Motor neuron (in vitro differentiated cells): Measurements from ENCODE around the gene ST7. TPM values are rescaled to one million over a fixed set of nuclear protein-coding genes. Genes with fewer than 3 reads are reported as not detected.
A peak's percentile ranks its signal among the peaks of the same experiment; 100 is the strongest.

Source experiments
- ATAC-seq, 8 experiments: fragments of 200-7000 bp; cut with Tn5 transposase; replicated peaks in 6 of 8; 2 replicates each; pipeline ENCODE4 v1.8.0; 2021; ENCODE audit warnings: mild to moderate bottlenecking in 8 of 8, moderate library complexity in 8 of 8
- H3K27ac ChIP-seq, 2 donors: fragments of 250-450 bp; sonication (Bioruptor Pico); 2 replicates each; pipeline ENCODE4 v1.9.0; 2021; ENCODE audit warnings: antibody characterized with exemption in 2 of 2, mild to moderate bottlenecking in 2 of 2, moderate library complexity in 1 of 2
- H3K4me1 ChIP-seq, 2 donors: fragments of 250-450 bp; sonication (Bioruptor Pico); replicated peaks in 1 of 2; 2 replicates each; pipeline ENCODE4 v1.6.1; 2021; ENCODE audit warnings: antibody characterized with exemption in 2 of 2, mild to moderate bottlenecking in 2 of 2, moderate library complexity in 1 of 2
- H3K4me3 ChIP-seq, 5 donors: fragments of 250-450 bp; sonication (Bioruptor Pico); 2 replicates each; pipeline ENCODE4 v1.9.0; 2021; ENCODE audit warnings: antibody characterized with exemption in 5 of 5, mild to moderate bottlenecking in 5 of 5, moderate library complexity in 4 of 5
- WGBS, 10 experiments: fragments of 450-650 bp; shearing (Covaris generic); methylation state at CpG; one replicate each; pipeline ENCODE4 v1.0.0; 2022; 5-methylcytosine and 5-hydroxymethylcytosine counted together
- in situ Hi-C, 9 experiments: fragments of 400-800 bp; cut with MboI; loops; one replicate each; pipeline ENCODE4 v1.15.0; 2021; ENCODE audit warnings: low sequenced_read_pairs in 9 of 9, low pct_unique_long_range_greater_than_20kb in 2 of 9; ENCODE audit not compliant: unreplicated experiment in 9 of 9
- total RNA-seq, 8 experiments: library from RNA; unstranded; fragments of 300-600 nt; gene quantifications; 2 replicates each; pipeline versions ENCODE4 v1.2.3 to v1.2.4, GENCODE V29; 2022

The ST7 gene
- total RNA-seq, 8 experiments from 2014 or later, result 20.6 to 55.5 (median 42.4) TPM

DNA sequence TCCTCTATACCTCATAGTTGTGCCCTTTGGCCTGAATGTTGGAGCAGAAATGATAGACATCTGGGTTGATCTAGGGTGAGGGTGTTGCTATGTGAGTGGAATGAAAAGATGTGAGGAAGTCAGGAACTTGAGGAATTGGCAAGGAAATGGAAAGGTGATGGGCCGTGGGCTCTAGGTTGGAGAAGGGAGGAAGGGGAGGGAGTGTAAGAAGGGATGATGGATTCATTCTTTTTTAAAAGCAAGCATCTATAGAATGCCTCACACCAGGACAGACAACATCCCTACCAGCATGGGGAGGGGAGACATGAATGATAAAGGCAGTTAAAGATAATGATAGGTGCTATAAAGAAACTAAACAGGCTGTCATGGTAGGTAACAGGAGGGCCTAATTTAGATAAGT lies 201.4 kb downstream of the ST7 start:
- 38 to 100% (median 71%) methylated on average over 1 of the region's 1 CpG; no CpG with 5 or more reads in 3 of the 10 experiments for WGBS, 10 experiments
- H3K4me1 ChIP-seq, result peaks cover 0 to 2% of the 10 kb centered on the region in 2 donors
- in situ Hi-C loops, result no loop called here
- H3K27ac ChIP-seq, result no peak overlapping the region
- no peak for ATAC-seq
- H3K4me3 ChIP-seq, result no peak overlapping the region

DNA sequence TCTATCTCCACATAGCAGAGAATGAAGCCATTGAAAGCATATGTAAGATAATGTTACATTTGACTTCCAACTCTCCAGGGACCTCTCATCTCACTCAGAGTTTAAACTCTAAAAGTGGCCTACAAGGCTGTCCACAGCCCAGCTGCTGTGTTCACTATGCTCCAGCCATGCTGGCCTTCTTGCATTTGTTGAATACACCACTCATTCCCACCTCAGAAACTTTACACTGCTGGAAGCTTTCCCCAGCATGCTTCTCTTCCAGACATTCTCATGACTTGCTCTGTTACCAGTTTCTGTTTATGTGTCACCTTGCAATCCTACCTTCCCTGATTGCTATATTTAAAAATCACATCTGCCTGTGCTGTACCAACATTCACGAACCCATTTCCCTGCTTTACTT lies 202.4 kb downstream of the ST7 start:
- 80 to 100% (median 100%) methylated on average over 1 of the region's 1 CpG; no CpG with 5 or more reads in 2 of the 10 experiments for WGBS, 10 experiments
- no peak for ATAC-seq
- Histone ChIP-seq H3K4me1 (peaks cover 0 to 2% of the 10 kb centered on the region in 2 donors), H3K27ac (no peak overlapping the region), H3K4me3 (no peak overlapping the region)
- in situ Hi-C loops, result no loop called here

DNA sequence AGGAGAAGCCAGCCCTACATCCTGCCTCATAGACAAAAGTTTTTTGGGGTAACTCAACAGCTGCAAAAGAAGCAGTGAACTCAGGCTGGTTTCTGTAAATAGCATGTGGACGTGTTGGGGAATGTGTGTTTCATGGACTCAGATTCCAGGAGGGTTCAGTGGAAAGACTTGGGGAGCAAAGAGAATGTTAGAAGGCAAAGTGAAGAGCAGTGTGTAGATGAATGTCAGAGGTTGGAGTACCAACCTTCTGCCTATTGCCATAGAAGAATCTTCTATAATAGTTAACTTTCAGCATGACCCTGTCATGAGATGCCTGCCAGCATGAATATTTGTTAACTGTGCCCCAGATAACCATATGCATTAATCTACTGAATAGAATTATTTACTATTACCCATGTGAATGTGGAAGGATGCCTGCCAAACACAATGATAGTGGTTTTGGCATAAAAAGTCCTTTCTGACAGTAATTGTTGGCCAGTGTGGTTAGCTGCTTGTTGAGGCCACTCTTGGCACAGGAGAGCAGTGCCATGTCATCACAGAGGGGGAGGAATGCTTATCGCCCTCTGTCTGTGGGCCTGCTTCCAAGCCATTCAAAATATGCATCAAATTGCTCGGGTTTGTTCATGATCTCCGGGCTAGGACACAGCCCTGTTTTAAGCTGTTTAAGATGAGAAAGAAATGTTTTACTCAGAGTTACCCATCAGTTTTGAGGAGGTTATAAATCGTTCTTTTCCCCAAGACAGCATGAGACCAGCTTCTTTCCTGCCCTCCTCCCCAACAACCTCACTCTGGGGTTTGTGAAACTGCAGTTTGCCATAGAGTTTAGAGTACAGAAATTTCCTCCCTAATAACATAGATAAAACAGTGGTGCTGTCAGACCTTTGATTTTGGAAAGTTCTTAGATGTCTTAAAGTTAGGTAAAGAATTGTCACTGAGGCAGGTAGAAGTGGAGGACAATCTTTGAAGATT lies 204.2 kb downstream of the ST7 start:
- WGBS, 10 experiments, result 0 to 86% (median 80%) methylated on average over 2 to 5 of the region's 5 CpGs; no CpG with 5 or more reads in 3 of the 10 experiments
- H3K4me1 ChIP-seq, result peaks cover 0 to 2% of the 10 kb centered on the region in 2 donors
- H3K27ac ChIP-seq, result no peak overlapping the region
- in situ Hi-C loops, result no loop called here
- ATAC-seq, result peak in 4 of 8 experiments; percentile 83 to 91 (median 87)
- no peak overlapping the region for H3K4me3 ChIP-seq

DNA sequence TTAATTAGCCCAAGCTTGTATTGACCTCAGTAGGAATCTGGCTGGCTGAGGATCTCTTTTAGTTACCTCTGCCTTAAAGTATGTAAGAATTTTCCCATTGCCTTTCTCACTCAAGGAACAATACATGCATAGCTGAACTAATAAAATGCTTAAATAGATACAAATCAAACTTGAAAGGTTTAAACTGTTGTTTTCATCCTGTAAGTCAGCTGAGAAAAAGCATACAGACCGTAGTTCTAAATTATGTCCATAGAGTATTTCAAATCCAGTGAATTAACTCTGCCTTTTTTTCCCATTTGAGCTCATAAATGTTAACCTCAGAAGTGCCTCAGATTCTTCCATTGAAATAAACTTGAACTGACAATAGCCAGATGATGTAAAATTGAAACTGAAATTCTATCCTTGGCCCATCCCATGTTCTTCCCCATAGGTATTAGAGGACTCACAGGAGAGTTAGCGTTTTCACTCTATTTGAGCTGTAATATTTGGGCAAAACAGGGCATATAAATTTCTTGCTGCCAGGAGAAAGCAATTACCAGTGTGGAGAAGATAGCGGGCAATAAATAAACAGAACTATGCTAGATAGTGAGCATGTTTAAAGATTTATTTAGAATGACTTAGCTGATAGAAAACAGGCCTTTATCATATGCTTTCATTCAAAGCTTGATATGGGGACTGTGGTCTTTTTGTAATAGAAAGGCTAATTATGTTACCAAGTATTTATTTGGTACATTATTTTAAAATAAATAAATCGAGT lies 205.8 kb downstream of the ST7 start:
- Histone ChIP-seq H3K4me1 (peaks cover 0 to 2% of the 10 kb centered on the region in 2 donors), H3K27ac (no peak overlapping the region), H3K4me3 (no peak overlapping the region)
- ATAC-seq, result peak in 2 of 8 experiments; percentile 42 to 48
- 55 to 100% (median 87%) methylated on average over 1 to 4 of the region's 4 CpGs for WGBS, 10 experiments
- in situ Hi-C loops, result no loop called here

DNA sequence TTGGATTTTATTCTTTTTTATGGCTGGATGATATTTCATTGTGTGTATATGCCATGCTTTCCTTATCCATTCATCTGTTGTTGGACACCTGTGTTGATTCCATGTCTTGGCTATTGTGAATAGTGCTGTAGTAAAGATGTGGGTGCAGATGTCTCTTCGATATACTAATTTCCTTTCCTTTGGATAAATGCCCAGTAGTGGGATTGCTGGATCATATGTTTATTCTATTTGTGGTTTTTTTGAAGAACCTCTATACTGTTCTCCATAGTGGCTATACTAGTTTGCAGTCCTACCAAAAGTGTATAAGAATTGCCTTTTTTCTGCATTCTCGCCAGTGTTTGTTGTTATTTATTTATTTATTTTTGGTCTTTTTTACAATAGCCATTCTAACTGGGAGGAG lies 209.8 kb downstream of the ST7 start:
- 50 to 100% (median 96%) methylated on average over 1 to 2 of the region's 2 CpGs; no CpG with 5 or more reads in 2 of the 10 experiments for WGBS, 10 experiments
- Histone ChIP-seq H3K4me1 (peaks cover 0 to 2% of the 10 kb centered on the region in 2 donors), H3K4me3 (no peak overlapping the region), H3K27ac (no peak overlapping the region)
- no peak for ATAC-seq
- in situ Hi-C loops, result no loop called here

DNA sequence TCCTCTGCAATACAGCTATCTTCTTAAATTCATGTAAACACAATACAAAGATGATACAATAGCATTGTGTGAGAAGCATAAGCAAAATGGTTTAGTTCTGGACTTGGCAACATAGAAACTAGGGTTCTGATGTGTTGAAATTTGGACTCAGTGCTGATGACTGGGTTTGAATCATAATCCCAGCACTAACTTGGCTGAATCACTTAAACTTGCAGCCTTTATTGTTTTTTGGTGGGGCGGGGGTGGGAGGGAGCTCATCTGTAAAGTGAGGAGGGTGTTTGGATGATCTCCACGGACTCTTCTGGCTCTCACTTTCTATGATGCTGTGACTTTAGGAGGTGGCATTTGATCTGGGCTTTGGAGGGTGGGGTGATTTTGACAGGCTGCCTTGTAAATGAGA lies 211.3 kb downstream of the ST7 start:
- in situ Hi-C loops, result no loop called here
- Histone ChIP-seq H3K4me3 (no peak overlapping the region), H3K27ac (no peak overlapping the region), H3K4me1 (peaks cover 0 to under 1% of the 10 kb centered on the region in 2 donors)
- ATAC-seq, result no peak
- WGBS, 10 experiments, result 40 to 100% methylated on average over 2 of the region's 2 CpGs; no CpG with 5 or more reads in 8 of the 10 experiments

DNA sequence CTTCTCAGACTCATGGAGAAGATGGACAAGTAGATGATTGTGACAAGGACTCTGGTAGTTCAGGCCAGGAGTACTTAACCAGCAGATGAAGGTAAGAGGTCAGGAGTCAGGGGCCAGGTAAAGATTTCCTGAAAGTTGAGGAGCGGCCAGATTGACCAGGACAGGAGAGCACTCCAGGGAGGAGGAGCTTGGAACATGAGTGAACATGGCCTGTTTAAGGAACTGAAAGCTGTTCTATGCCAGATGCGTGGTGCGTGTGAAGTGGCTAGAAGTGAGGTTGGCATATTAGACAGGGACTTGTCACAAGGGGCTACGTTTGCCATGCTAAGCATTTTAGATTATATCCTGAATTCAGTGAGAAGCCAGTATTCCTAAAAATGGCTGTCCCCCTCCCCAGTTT lies 212.4 kb downstream of the ST7 start:
- 71 to 100% (median 93%) methylated on average over 2 to 4 of the region's 4 CpGs; no CpG with 5 or more reads in 4 of the 10 experiments for WGBS, 10 experiments
- in situ Hi-C loops, result no loop called here
- ATAC-seq, result no peak
- no peak overlapping the region for H3K4me3 ChIP-seq
- no peaks in the 10 kb centered on the region for H3K4me1 ChIP-seq
- H3K27ac ChIP-seq, result no peak overlapping the region

DNA sequence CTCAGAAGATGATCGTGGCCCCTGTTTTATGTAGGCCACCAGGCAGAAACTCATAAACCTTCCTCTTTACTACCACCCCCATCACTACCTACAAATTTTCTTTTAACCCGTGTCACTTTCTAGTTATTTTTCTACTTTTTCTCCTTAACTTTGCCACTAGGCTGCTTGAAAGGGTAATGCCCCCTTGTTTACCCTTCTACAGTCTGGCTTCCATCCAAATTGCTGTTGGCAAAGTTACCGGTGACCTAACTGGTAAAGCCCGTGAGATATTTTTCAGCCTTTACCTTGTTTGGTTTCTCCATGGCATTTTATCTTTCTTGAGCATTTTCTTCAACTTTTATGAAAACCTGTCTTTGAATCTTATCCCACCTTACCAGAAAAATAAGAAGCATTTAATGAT lies 216.6 kb downstream of the ST7 start:
- no peak overlapping the region for H3K27ac ChIP-seq
- WGBS, 10 experiments, result 78 to 100% (median 94%) methylated on average over 2 to 4 of the region's 4 CpGs
- no peaks in the 10 kb centered on the region for H3K4me1 ChIP-seq
- in situ Hi-C loops, result no loop called here
- no peak overlapping the region for H3K4me3 ChIP-seq
- ATAC-seq, result peak in 1 of 8 experiments; percentile 73

DNA sequence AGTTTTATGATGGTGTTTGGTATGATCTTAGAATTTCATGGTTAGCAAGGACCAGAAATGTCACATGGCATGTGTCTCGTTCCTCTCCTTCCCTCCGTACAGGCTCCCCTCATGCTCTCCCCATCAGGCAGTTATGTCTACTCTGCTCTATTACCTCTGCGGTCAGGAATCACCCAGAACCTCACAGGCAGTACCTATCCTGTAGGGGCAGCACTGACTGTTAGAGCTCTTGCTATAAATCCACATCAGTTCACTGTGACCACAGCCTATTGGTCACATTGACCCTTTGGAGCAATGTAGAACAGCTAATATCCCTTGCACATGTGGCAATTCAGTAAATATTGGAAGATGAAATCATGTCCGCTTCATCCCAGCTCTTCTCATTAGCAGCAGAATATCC lies 217.8 kb downstream of the ST7 start:
- peak in 1 of 8 experiments; percentile 17 for ATAC-seq
- Histone ChIP-seq H3K4me1 (no peaks in the 10 kb centered on the region), H3K27ac (no peak overlapping the region), H3K4me3 (no peak overlapping the region)
- in situ Hi-C loops, result no loop called here
- WGBS, 10 experiments, result 79 to 100% (median 95%) methylated on average over 1 to 4 of the region's 4 CpGs

DNA sequence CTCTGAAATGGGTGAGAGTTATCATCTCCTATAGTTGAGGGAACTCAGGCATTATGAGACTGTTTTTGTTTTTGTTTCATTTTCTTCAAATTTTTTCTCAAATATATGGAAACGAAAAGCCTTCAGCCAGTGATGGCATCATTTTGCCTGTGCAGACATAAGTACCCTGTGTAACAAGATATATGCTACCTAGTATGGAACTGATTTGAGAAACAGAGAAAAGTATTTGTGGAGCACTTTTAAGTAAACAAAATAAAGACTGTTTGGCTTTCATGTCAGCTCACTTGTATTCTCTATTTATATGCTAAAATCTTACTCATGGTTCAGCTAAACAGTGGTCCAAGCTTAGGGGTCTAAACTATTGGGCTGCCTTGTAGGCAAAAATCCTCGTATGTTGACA lies 219.0 kb downstream of the ST7 start:
- Histone ChIP-seq H3K4me1 (no peaks in the 10 kb centered on the region), H3K27ac (no peak overlapping the region), H3K4me3 (no peak overlapping the region)
- ATAC-seq, result no peak
- 83 to 100% (median 90%) methylated on average over 1 to 2 of the region's 2 CpGs; no CpG with 5 or more reads in 2 of the 10 experiments for WGBS, 10 experiments
- in situ Hi-C loops, result no loop called here

DNA sequence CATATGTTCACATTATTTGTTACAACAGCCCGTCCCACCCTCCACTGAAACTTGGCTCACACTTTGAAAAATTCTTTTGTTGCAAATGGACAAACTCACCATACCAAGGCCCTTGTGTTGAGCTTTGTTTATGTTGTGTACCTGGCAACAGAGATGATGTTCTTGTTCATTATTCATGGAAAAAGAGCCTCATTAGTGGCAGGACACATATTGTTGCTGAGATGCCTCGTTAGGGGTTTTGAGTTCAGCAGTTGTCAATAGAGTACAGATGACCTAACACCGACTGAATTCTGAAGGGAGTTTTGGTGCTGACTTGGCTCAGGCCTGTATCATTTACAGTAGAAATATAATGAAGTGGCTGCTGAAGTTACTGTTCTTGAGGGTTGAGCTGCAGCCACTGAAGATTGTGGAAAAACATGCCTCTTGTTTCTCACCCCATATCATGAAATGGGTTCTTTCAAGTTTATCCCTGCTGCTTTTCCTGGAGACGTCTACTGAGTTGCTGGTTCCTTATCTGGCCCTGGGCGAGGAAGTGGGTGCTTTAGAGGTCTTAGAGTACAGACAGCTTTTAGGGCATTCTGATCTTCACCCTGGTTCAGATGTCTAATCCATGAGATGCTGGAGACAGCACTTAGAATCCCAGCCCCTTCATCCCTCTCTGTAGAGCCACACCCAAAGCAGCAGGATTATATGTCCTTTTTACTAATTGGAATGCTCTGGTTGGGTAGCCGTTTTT lies 219.9 kb downstream of the ST7 start:
- no peak overlapping the region for H3K27ac ChIP-seq
- in situ Hi-C loops, result no loop called here
- ATAC-seq, result peak in 5 of 8 experiments; percentile 47 to 96 (median 67)
- no peak overlapping the region for H3K4me3 ChIP-seq
- WGBS, 10 experiments, result 51 to 95% (median 83%) methylated on average over 2 to 5 of the region's 6 CpGs; no CpG with 5 or more reads in 3 of the 10 experiments
- no peaks in the 10 kb centered on the region for H3K4me1 ChIP-seq

DNA sequence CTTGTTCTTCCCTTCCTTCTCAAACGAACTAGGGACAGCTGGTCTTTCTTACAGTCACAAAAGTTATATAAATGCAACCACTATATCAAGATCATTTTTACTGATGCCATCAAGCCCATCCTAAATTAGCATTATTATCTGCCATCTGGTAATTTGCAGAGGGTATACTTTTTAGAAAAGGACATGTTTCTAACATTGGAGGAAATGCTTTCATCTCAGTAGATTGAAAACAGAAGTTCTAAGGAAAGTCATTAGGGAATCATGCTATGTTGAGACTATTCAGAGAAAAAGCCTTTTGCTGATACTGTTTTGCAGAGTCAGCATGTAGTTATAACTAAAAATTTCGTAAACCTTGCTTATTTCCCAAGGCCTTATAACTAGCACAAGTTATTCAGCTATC lies 222.9 kb downstream of the ST7 start:
- H3K4me3 ChIP-seq, result no peak overlapping the region
- H3K4me1 ChIP-seq, result no peaks in the 10 kb centered on the region
- no peak for ATAC-seq
- in situ Hi-C loops, result no loop called here
- WGBS, 10 experiments, result 33 to 100% (median 77%) methylated on average over 1 to 2 of the region's 2 CpGs; no CpG with 5 or more reads in 2 of the 10 experiments
- H3K27ac ChIP-seq, result no peak overlapping the region
